PC-3 (cell line): Measurements from ENCODE around the gene ARHGAP26.

Experiments
- CTCF ChIP-seq: fragments of 300-600 bp; sonication (generic); conservative IDR thresholded peaks from 2 replicates; pipeline ENCODE4 v1.5.1; 2017; ENCODE audit warnings: antibody characterized with exemption, low read depth, mild to moderate bottlenecking, low read length
- EZH2phosphoT487 ChIP-seq: fragments of 300-600 bp; sonication (generic); IDR thresholded peaks from 2 replicates; pipeline ENCODE4 v1.6.1; 2018; ENCODE audit warnings: mild to moderate bottlenecking, antibody characterized with exemption, low read length, borderline replicate concordance

DNA sequence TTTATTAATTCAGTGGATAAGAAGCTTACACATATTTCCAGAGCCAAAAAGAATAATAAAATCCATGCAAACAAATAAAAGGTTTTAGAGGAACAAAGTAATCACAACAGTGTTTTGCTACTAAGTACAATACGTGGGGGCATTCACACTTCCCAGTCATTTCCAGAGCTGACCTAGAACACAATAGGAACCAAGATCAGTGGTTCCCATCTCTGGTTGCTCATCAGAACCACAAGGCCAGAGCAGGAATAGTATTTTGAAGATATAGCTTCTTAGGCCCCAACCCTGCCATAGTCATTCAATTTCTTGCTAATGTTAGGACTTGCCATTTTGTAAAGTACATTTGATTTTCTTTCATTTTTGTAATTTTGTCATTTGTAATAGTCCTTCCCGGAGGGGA, 417.9 kb downstream of the ARHGAP26 start:
- TF ChIP-seq CTCF (no peak), EZH2phosphoT487 (no peak)
